ENCODE measurements around the gene KAZALD1.

DNA sequence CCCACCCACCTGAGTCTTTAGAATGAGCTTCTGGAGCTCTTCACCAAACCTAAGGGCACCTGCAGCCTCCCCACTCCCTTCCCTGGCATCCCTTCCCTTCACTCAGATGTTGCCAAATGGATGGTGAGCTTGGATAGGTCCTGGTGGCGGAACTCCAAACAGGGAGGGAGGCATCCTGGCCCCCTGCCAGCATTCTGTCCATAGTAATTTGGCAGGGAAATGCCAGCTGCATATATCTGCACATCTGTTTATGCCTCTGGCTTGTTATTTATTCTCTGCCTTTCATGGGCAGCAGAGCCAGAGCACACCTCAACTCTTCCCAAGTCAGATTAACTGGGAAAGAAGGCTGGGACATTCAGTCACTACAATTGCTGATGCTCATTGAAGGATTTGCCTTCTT, 18.1 kb downstream of the KAZALD1 start:
- no peak for TF ChIP-seq POLR2A (IDR thresholded peaks at IDR 0.05)
- TF ChIP-seq, protein P1, sequence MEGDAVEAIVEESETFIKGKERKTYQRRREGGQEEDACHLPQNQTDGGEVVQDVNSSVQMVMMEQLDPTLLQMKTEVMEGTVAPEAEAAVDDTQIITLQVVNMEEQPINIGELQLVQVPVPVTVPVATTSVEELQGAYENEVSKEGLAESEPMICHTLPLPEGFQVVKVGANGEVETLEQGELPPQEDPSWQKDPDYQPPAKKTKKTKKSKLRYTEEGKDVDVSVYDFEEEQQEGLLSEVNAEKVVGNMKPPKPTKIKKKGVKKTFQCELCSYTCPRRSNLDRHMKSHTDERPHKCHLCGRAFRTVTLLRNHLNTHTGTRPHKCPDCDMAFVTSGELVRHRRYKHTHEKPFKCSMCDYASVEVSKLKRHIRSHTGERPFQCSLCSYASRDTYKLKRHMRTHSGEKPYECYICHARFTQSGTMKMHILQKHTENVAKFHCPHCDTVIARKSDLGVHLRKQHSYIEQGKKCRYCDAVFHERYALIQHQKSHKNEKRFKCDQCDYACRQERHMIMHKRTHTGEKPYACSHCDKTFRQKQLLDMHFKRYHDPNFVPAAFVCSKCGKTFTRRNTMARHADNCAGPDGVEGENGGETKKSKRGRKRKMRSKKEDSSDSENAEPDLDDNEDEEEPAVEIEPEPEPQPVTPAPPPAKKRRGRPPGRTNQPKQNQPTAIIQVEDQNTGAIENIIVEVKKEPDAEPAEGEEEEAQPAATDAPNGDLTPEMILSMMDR (IDR thresholded peaks at IDR 0.05), result no peak
